Fibroblast of gingiva (primary cell): Measurements from ENCODE around the gene IKZF4.
"Not testable (repeated sequence)": the region's sequence is repeated elsewhere in the genome, so short reads cannot be mapped to it uniquely, and the experiment has no call there.

Source experiments
- DNase-seq: peaks from one replicate; pipeline ENCODE4 v3.0.0-alpha.2; 2011; ENCODE audit warnings: low read depth

Gene IKZF4

GRCh38 chr12:56020423-56021184 is at the start of gene IKZF4:
IKZF4 (plus strand) TSS chr12:56021043; CDS start chr12:56021494, 451 bp downstream.
- DNase-seq: peak; percentile 39

DNA sequence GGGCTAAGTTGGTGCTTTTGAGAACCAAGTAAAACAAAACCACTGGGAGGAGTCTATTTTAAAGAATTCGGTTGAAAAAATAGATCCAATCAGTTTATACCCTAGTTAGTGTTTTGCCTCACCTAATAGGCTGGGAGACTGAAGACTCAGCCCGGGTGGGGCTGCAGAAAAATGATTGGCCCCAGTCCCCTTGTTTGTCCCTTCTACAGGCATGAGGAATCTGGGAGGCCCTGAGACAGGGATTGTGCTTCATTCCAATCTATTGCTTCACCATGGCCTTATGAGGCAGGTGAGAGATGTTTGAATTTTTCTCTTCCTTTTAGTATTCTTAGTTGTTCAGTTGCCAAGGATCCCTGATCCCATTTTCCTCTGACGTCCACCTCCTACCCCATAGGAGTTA is 48.8 kb upstream of the IKZF4 start:
- peak; percentile 32 for DNase-seq

- no peak for DNase-seq
Measured at GRCh38 chr12:55972456-55972855, 48.4 kb upstream of the IKZF4 start.

DNA sequence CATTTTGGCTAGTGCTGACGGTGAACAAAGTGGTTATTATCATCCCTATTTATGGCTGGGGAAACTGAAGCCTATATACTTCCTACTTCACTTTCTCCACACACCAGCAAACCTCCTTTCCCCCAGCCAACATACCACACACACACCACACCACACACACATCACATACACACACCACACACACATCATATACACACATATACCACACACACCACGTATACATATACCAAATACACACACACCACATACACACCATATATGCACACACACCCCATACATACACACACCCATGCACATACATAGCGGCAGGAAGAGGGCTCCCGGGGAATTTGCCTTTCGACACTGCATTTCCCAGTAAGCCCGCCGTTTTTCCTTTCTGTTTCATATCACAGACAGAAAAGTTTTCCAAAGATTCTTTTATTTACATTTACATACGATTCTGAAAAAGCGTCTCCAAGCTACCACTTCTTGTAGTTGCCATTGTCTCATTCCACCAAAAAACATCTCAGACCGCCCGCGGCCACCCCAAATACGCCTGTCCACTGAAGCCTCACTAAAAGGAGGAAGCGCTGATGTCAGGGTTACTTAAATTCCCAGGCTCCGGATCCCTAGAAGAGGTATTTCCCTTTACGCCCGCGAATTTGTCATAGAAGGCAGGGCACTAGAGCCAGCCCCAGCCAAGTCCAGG is 47.8 kb upstream of the IKZF4 start:
- peak; percentile 53 for DNase-seq

DNA sequence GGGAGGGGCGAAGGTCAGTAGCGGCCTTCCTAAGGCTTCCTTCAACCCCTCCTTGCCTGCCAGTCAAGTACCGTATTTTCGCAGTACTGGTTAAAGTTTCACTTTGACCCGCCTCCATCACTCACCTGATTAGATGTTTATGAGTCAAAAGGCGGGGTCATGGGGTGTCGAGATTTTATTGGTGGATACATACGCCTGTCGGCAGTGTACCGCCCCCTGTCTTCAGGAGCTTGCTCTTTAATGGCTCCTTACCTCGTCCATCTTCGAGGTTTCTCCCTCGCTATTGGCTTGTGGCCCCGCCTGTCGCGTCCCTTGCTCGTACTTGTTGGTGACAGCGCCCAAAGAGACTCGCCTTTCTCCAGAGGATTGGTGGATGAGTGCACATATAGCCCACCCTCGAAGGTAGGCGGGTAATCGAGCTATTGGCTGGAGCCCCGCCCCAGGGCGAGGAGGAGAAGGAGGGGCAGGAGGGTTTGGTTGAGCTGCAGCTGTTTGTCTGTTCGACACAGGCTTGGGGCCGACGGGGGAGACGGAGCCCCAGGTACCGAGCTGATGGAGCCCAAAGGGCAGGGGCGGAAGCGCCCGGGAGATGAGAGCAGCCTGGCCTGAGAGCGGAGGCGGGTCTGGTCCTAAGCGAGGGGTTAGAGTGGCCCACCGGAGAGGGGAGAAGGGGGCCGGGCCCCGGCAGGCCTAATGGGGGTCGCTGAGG is 47.1 kb upstream of the IKZF4 start, which contains the start of gene RAB5B:
Gene RAB5B, plus strand, starts transcription at position 480 of the 709 bp plus-strand sequence. CDS start 12,883 bp downstream, outside the sequence.
- DNase-seq: peak; percentile 100

DNA sequence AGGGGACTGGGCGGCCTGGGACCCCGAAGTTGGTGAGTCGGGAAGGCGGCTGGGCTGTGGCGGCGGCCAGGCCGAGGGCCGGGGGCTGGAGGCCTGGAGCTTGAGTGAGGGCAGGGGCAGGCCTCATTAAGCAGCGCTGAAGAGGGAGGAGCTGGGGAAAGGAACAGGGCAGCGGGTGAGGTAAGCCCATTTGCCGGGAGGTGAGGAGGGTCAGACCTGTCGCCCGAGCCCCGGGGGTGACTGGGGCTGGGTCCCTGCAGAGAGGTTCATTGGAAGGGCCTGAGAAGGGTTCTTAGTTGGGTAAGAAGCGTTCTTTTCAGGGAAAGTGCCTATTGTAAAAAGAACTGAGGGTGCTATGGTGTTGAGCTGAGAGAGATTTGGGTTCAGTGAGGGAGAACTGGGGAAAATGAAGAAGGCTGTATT is 46.5 kb upstream of the IKZF4 start:
- peak; percentile 49 for DNase-seq

GRCh38 chr12:55978393-55978792 is 42.5 kb upstream of the IKZF4 start:
- DNase-seq: no peak

DNA sequence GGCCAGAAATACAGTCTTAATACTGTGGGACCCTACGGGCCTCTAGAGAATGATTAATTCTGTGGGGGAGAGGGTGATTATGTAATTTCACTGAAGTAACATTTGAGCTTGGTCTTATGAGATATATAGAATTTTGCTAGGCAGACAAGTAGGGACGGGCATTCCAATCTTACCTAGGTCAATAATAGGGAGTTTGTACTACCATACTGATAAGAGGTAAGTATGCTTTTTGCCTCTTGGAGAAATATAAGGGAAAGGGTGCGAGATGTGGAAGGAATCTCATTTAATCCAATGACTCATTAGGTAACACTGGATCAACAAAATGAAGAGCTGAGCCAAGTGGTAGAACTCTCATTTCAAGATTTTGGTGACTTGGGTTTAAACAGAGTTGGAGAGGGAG is 41.8 kb upstream of the IKZF4 start:
- no peak for DNase-seq

DNA sequence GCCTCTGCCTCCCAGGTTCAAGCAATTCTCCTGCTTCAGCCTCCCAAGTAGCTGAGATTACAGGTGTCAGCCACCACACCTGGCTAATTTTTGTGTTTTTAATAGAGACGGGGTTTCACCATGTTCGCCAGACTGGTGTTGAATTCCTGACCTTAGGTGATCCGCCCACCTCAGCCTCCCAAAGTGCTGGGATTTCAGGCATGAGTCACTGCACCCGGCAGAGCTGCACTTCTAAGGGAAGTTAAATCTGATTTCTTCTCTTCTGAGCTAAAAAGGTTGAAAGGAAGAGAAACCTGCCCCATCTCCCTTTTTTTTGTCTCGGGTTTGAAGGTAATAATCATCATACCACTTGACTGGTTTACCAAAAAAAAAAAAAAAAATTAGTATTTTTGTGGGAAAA is 39.0 kb upstream of the IKZF4 start:
- not testable (repeated sequence) for DNase-seq

DNA sequence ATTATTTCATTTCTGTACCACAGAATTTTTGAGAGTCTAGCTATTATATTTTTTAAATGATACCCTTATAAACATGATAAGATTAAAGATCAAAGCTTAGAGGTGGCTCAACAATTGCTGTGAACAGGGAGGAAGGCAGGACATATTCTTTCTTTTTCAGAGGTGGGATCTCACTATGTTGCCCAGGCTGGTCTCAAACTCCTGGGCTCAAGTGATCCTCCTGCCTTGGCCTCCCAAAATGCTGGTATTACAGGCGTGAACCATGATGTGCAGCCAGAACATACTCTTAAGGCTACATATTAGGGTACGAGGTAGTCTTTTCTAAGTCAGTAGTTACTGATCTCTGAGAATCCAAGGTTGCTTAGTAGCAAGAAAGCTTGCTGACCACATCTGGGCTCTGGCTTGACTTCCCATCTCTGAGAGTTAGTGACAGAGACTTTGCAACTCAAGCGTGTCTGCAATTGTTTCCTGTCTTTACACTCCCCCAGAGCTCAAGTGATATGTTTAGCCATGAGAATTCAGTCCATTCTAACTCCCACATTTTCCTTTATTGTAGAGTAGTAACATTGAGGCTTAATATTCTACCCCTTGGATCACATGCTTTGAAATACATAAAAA is 38.4 kb upstream of the IKZF4 start:
- no peak for DNase-seq

GRCh38 chr12:55983232-55983842 is 37.5 kb upstream of the IKZF4 start:
- no peak for DNase-seq

- DNase-seq: no peak
Measured at GRCh38 chr12:55984861-55985260, 36.0 kb upstream of the IKZF4 start.

DNA sequence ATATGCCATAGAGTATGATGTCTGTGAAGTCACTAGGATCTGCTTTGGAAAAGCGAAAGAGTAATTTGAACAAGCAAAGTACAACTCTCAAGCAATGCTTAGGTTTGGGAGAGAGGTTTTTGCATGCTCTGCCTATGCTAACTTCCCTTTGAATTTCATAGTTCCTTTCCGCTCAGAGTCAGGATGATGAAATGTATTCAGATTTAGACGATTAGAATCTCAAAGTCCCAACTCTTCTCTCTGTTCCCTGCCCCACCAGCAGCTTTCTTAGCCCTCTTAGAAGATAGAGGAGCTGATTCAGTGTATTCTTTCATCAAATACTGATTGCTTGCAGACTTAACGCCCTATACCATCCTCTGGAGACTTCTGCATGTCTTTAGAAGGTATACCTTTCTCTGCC is 35.5 kb upstream of the IKZF4 start:
- DNase-seq: no peak

DNA sequence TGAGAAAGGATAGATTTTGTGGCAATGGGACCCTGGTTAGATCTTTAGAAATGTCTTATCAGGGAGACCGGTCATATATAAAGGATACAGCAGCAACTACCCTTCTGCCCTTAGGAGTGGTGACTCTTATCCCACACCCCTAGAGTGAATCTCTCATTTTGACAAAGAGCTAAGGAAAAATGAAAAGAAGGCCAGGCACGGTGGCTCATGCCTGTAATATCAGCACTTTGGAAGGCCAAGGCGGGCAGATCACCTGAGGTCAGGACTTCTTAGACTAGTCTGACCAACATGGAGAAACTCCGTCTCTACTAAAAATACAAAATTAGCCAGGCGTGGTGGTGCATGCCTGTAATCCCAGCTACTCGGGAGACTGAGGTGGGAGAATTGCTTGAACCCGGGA is 34.9 kb upstream of the IKZF4 start:
- not testable (repeated sequence) for DNase-seq

DNA sequence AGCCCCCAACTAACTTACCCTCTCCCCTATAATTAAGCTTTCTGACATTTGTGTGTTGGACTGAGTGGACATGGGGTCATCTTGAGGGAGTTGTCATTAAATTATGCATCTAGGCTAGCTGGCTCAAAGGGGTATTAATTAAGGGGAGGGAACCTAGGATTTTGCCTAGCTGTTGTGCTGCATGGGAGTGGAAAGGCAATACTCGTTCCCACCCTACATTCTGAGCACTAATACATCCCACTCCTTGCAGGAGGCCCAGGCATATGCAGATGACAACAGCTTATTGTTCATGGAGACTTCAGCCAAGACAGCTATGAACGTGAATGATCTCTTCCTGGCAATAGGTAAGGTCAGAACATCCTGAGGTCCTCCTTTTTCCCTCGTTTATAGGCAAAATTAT is 29.7 kb upstream of the IKZF4 start:
- no peak for DNase-seq

GRCh38 chr12:55993230-55993853 is 27.5 kb upstream of the IKZF4 start:
- no peak for DNase-seq

GRCh38 chr12:55995366-55995765 is 25.5 kb upstream of the IKZF4 start:
- no peak for DNase-seq

DNA sequence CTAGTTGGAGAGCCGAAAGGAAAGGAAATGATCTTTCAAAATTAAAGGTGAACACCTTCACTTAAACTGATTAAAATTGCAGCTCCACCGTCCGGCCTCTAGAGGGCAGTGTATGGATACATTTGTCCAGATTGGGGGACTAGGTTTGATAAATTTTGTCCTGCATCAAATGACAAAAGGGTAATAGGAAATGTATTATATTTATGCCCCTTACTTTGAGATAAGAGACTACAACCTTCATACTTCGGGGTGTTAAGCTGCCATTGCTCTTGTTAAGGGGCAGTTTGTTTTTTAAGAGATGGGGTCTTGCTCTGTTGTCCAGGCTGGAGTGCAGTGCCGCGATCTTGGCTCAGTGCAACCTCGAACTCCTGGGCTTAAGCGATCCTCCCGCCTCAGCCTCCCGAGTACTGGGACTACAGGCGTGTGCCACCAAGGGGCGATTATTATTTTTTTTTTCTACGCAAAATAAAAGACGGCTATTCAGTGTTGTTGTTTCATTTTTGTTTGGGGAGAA is 24.6 kb upstream of the IKZF4 start:
- DNase-seq: peak; percentile 40

DNA sequence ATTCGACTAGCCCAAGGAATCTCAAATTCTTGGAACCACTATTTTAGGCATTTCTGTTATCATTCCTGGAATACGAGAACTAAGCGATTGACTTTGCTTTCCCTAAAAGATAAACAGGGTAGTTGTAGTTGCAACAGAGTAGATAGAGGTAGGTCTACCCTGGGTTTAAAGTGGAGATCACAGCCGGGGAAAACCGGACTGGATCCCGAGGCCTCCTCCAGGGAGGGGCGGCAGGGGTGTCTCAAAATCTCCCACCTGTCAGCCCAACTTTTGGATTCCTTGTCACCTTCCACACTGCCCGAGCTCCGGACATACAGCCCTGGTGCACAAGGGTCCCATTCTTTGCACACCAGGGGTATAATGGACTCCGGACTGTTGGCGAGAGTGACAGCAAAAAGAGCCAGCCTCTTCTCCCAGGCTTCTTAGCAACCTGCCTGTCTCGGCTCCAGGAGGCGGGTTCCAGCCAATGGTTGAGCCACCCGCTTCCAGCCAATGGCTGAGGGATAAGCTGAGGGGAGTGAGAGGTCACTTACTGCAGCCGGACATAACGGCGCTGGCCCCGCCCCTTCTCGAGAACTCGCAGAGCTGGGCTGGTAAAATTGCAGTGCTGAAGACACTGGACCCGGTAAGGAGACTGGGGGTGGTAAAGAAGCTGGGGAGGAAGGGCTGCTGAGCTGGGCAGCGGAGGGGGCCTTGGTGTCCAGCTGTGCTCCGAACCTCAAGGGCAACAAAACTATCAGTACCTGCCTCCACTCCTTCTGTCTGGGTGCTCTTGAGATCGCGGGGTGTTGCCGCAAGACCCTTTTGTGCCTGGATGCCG is 23.9 kb upstream of the IKZF4 start, which contains the start of gene SUOX:
Gene SUOX, plus strand, starts transcription at position 562 of the 820 bp plus-strand sequence. CDS start 4,946 bp downstream, outside the sequence.
- peak; percentile 97 for DNase-seq

DNA sequence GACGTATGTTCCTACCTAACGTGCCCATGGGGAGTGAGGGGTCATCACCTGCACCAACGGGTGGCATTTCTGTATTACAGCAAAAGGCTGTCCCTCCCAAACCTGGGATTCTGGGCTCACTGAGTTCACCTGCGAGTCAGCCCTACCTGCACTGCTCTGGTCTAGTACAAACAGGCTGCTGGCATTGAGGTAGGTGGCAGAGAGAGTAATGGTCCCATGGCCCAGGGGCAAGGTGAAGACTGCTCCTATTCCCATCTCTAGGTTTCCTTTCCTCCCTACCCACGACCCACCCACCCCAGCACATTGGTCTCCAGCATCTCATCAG is 23.3 kb upstream of the IKZF4 start:
- no peak for DNase-seq
